ENCODE measurements around the gene NATD1. TPM values are rescaled to one million over a fixed set of nuclear protein-coding genes. Genes with fewer than 3 reads are reported as not detected.

Gene NATD1
- total and polyA plus RNA-seq, 2 of the 8 experiments (the other 6 are each of a cell fraction or from before 2014, with no cell fraction given), result 5.4 to 8.4 TPM

- no peak for TF ChIP-seq CTBP2 (IDR thresholded peaks at IDR 0.05; ENCODE audit: borderline replicate concordance, insufficient read depth, insufficient read length, low read length)
- no peak for TF ChIP-seq SIRT6 (IDR thresholded peaks at IDR 0.05; ENCODE audit: low read length)
- no peak for TF ChIP-seq BRCA1 (IDR thresholded peaks at IDR 0.05; ENCODE audit: low read depth, low read length)
Measured at GRCh38 chr17:21194703-21195102, 58.5 kb downstream of the NATD1 start (continued).
